Mesothelial cell of epicardium (in vitro differentiated cells): ENCODE measurements around the gene SFPQ. TPM values are rescaled to one million over a fixed set of nuclear protein-coding genes. Genes with fewer than 3 reads are reported as not detected.
"Not testable (repeated sequence)": the region's sequence is repeated elsewhere in the genome, so short reads cannot be mapped to it uniquely, and the experiment has no call there.

Source experiments
- DNase-seq, 2 experiments: peaks; one replicate each; pipeline ENCODE4 v3.0.0; 2021; ENCODE audit warnings: low spot score in 2 of 2; ENCODE audit not compliant: unreplicated experiment in 2 of 2
- H3K27ac Mint-ChIP-seq: 2 replicates; pipeline ENCODE4 v1.8.0; 2021; ENCODE audit warnings: mixed read lengths
- H3K27me3 Mint-ChIP-seq: 2 replicates; pipeline ENCODE4 v1.8.0; 2021; ENCODE audit warnings: low read depth, mixed read lengths
- H3K36me3 Mint-ChIP-seq: 2 replicates; pipeline ENCODE4 v1.8.0; 2021; ENCODE audit warnings: mixed read lengths
- H3K4me1 Mint-ChIP-seq: 2 replicates; pipeline ENCODE4 v1.8.0; 2021; ENCODE audit warnings: mixed read lengths
- H3K4me3 Mint-ChIP-seq: 2 replicates; pipeline ENCODE4 v1.8.0; 2021; ENCODE audit warnings: mild to moderate bottlenecking, moderate library complexity, mixed read lengths
- H3K9me3 Mint-ChIP-seq: 2 replicates; pipeline ENCODE4 v1.8.0; 2021; ENCODE audit warnings: mixed read lengths
- total RNA-seq: library from RNA; stranded (reverse); gene quantifications from 3 replicates; pipeline ENCODE4 v1.2.1, GENCODE V29; 2021
- TF ChIP-seq, protein P1 (sequence below): fragments of 200-600 bp; sonication (generic); IDR thresholded peaks from one replicate; pipeline ENCODE4 v1.5.0; 2021; ENCODE audit warnings: antibody characterized with exemption; ENCODE audit not compliant: unreplicated experiment

Gene SFPQ
- total RNA-seq: 783 to 793 TPM (median 785 TPM) in 3 replicates

- no peaks in the 10 kb centered on the region for H3K9me3 Mint-ChIP-seq
- TF ChIP-seq, protein P1, sequence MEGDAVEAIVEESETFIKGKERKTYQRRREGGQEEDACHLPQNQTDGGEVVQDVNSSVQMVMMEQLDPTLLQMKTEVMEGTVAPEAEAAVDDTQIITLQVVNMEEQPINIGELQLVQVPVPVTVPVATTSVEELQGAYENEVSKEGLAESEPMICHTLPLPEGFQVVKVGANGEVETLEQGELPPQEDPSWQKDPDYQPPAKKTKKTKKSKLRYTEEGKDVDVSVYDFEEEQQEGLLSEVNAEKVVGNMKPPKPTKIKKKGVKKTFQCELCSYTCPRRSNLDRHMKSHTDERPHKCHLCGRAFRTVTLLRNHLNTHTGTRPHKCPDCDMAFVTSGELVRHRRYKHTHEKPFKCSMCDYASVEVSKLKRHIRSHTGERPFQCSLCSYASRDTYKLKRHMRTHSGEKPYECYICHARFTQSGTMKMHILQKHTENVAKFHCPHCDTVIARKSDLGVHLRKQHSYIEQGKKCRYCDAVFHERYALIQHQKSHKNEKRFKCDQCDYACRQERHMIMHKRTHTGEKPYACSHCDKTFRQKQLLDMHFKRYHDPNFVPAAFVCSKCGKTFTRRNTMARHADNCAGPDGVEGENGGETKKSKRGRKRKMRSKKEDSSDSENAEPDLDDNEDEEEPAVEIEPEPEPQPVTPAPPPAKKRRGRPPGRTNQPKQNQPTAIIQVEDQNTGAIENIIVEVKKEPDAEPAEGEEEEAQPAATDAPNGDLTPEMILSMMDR: no peak
- no peaks in the 10 kb centered on the region for H3K27me3 Mint-ChIP-seq
- H3K4me3 Mint-ChIP-seq: peak within 1 kb of the TSS; percentile 91
- peaks cover 35% of the 10 kb centered on the region for H3K36me3 Mint-ChIP-seq
- peak; percentile 87 to 99 for DNase-seq
- H3K27ac Mint-ChIP-seq: peak within 1 kb of the TSS; percentile 99
- peaks cover 38% of the 10 kb centered on the region for H3K4me1 Mint-ChIP-seq
Measured at GRCh38 chr1:35192853-35193664, at the start of gene SFPQ. Gene SFPQ (minus strand): TSS chr1:35193145. CDS start chr1:35193049, 96 bp downstream.

DNA sequence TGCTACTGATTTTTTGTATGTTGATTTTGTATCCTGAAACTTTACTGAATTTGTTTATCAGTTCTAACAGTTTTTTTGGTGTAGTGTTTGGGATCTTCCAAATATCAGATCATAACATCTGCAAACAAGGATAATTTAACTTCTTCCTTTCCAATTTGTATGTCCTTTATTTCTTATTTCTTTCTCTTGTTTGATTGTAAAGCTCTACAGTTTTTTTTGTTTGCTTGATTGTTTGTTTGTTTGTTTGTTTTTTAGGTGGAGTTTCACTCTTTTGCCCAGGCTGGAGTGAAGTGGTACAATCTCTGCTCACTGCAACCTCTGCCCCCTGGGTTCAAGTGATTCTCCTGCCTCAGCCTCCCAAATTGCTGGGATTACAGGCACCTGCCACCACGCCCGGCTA, 43.8 kb upstream of the SFPQ start:
- H3K27ac Mint-ChIP-seq, H3K4me3 Mint-ChIP-seq, H3K9me3 Mint-ChIP-seq, DNase-seq, H3K27me3 Mint-ChIP-seq, H3K36me3 Mint-ChIP-seq, H3K4me1 Mint-ChIP-seq: not testable (repeated sequence)

DNA sequence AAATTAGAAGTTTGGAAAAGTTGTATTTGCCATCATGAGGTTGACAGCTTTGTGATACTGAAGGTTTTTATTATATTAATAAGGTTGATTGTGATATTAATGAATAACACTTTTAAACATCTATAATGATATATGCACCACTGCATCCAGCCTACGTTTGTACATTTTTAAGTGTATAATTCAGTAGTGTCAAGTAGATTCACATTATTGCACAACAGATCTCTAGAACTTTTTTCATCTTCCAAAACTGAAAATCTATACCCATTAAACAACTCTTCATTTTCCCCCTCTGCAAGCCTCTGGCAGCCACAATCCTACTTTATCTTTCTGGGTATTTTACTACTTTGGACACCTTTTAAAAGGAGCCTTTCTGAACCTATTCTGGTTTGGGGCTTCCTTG, 38.3 kb upstream of the SFPQ start:
- no peaks in the 10 kb centered on the region for H3K9me3 Mint-ChIP-seq
- H3K27ac Mint-ChIP-seq: no peak overlapping the region
- no peaks in the 10 kb centered on the region for H3K4me1 Mint-ChIP-seq
- no peak overlapping the region for H3K4me3 Mint-ChIP-seq
- H3K27me3 Mint-ChIP-seq: no peaks in the 10 kb centered on the region
- TF ChIP-seq, protein P1: no peak
- DNase-seq: no peak
- no peaks in the 10 kb centered on the region for H3K36me3 Mint-ChIP-seq

DNA sequence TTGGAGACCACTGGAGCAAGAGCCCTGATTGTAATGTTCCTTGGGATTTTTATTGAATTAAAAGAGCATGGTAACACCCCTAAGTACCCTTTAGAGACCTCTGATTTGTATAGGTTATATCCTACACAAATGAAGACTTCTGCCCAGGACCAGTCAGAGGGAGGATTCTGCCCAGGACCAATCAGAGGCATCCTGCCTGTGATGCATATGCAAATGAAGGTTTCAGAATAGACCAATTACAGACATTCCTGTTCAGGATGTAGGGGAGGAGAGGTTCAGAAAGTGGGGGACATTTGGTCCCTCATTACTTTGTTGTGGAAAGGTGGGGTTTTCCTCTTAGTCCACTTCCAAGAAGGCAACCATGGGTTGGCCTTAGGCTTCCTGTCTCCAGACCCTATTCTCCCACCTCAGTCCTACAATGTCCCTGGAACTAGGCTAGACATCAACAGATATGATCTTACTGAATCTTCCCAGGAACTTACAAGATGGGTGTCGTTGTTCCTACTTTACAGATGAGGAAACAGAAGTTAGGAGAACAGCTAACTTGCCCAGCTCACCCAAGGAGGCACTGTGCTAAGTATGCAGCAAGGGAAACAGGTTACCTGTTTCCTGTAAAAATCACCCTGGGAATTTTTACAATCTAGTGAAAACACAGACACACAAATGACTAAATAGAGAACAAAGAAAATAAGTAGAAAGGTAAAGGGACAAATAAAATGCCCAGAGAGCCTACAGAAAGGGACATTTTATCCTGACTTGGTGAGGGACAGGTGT, 36.8 kb upstream of the SFPQ start:
- Mint-ChIP-seq H3K36me3 (no peaks in the 10 kb centered on the region), H3K4me3 (no peak overlapping the region), H3K4me1 (no peaks in the 10 kb centered on the region), H3K27me3 (no peaks in the 10 kb centered on the region), H3K9me3 (no peaks in the 10 kb centered on the region), H3K27ac (no peak overlapping the region)
- TF ChIP-seq, protein P1: no peak
- no peak for DNase-seq

DNA sequence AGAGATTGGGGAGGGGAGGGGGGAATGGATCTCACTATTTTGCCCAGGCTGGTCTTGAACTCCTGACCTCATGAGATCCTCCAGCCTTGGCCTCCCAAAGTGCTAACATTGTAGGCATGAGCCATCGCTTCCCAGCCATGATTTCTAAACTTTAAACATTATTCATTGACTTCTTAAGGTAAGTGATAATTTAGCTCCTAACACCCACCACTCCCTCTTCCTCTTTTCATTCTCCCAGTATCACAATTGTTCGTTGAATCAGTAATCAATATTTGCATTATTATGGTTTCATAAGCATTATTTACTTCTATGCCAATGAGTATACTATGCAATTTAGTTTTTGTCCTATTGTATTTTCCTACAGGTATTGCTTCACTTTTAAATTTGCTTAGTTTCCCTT, 33.6 kb upstream of the SFPQ start:
- Mint-ChIP-seq H3K4me1 (peaks cover 13% of the 10 kb centered on the region), H3K36me3 (no peaks in the 10 kb centered on the region), H3K27ac (no peak overlapping the region), H3K4me3 (no peak overlapping the region), H3K27me3 (no peaks in the 10 kb centered on the region), H3K9me3 (no peaks in the 10 kb centered on the region)
- TF ChIP-seq, protein P1: no peak
- DNase-seq: no peak

GRCh38 chr1:35223084-35223630, 30.2 kb upstream of the SFPQ start:
- Mint-ChIP-seq H3K27ac (peak overlapping the region; percentile 79), H3K9me3 (no peaks in the 10 kb centered on the region), H3K36me3 (no peaks in the 10 kb centered on the region), H3K27me3 (no peaks in the 10 kb centered on the region), H3K4me1 (peaks cover 16% of the 10 kb centered on the region), H3K4me3 (no peak overlapping the region)
- no peak for DNase-seq
- TF ChIP-seq, protein P1: no peak
